Measurements from ENCODE around the gene PIN4.
"Not testable (repeated sequence)": the region's sequence is repeated elsewhere in the genome, so short reads cannot be mapped to it uniquely, and the experiment has no call there.

The PIN4 gene

GRCh38 chrX:72216973-72217372 is 35.4 kb downstream of the PIN4 start:
- DNase-seq (ENCODE audit: low read depth) = no peak
- in situ Hi-C loops (cut with HindIII; ENCODE audit: low sequenced_read_pairs) = no loop called here
- no peak overlapping the region for H3K4me3 ChIP-seq (ENCODE audit: low read depth, low read length)
- TF ChIP-seq CTCF (IDR thresholded peaks at IDR 0.05; ENCODE audit: low read depth, low read length, missing control alignments) = no peak

- in situ Hi-C loops (cut with HindIII; ENCODE audit: low sequenced_read_pairs); DNase-seq (ENCODE audit: low read depth); H3K4me3 ChIP-seq (ENCODE audit: low read depth, low read length): not testable (repeated sequence)
Measured at GRCh38 chrX:72220375-72220774, 38.8 kb downstream of the PIN4 start.

DNA sequence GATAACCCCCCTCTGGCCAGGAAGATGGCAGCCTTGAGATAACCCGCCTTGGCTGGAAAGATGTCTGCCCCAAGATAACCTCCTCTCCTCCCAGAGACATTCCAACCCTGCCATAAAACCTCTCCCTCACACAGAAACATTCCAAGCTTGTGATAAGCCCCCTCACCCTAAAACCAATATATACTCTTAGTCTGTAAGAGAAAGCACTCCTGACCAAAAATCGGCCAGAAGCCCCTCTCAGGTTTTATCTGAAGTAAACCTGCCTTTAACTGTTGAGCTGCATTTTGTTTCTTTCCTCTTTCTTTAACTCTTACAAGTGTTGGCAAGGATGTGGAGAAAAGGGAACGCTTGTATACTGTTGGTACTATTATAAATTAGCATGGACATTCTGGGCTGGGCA is 48.7 kb downstream of the PIN4 start:
- in situ Hi-C loops (cut with HindIII; ENCODE audit: low sequenced_read_pairs) = loop anchor here (5.0 kb wide), 1 partner anchor 52 kb away; no protein-coding TSS in a partner anchor
- H3K4me3 ChIP-seq (ENCODE audit: low read depth, low read length) = no peak overlapping the region
- no peak for DNase-seq (ENCODE audit: low read depth)
- no peak for TF ChIP-seq CTCF (IDR thresholded peaks at IDR 0.05; ENCODE audit: low read depth, low read length, missing control alignments)

DNA sequence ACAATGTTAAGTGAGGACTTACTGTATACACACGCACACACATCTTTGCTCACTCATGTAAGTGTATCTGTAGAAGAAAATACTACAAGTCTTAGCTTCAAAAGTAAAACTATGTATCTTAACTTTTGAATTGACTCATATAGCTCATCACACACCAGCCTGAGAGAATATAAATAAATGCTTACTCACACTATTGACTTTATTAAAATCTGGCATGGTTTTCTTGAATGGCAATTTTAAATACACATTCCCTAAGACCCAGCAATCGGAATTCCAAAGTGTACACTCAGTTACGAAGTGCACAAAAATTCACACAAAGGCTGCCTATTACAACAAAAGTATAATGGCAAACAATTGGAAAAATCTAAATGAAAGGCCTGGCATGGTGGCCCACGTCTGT is 55.3 kb downstream of the PIN4 start:
- in situ Hi-C loops (cut with HindIII; ENCODE audit: low sequenced_read_pairs) = no loop called here
- TF ChIP-seq CTCF (IDR thresholded peaks at IDR 0.05; ENCODE audit: low read depth, low read length, missing control alignments) = no peak

GRCh38 chrX:72238183-72238582 is 56.6 kb downstream of the PIN4 start:
- H3K4me3 ChIP-seq (ENCODE audit: low read depth, low read length) = peak overlapping the region; percentile 47
- DNase-seq (ENCODE audit: low read depth) = no peak
- TF ChIP-seq CTCF (IDR thresholded peaks at IDR 0.05; ENCODE audit: low read depth, low read length, missing control alignments) = no peak
- in situ Hi-C loops (cut with HindIII; ENCODE audit: low sequenced_read_pairs) = no loop called here

More for the DNA sequence above, 55.3 kb downstream of the PIN4 start:
- DNase-seq (ENCODE audit: low read depth) = no peak
- no peak overlapping the region for H3K4me3 ChIP-seq (ENCODE audit: low read depth, low read length)

DNA sequence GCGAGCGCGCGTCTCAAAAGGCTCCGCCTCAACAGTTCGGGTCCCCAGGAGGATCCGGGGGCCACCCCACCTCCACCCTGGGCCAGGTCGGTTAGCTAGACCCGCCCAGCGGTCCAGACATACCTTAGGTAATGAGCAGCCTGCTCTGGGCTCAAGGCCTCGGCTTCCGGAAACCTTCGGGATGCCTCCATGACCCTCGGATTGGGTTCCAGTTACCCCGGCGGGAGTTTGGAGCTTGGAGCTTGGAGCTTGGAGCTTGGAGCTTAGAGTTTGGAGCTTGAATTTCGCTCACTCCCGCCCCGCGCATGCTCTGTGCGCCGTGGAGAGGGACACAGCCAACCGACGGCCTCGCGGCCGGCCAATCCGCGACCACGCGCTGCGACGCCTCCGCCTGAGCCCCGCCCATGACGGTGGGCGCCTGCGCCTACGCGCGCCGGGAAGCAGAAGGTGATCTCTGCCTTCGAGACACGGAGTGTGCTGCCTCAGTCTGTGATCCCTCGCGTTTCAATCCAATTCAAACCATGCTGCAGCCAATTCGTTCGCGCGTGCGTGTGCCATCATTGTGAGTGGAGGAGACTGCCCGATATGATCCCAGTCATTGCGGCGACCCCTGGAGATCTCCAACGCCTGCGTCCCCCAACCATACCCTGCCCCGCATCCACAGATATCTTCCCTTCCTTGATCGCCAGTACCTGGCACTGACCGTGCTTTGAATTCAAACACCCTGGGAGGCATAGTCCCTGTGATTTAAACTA is 57.3 kb downstream of the PIN4 start, which contains the start of gene ERCC6L:
Gene ERCC6L, minus strand, starts transcription at position 307 of the 755 bp plus-strand sequence. Its CDS starts 116 bp downstream, at position 191.
- no peak for TF ChIP-seq CTCF (IDR thresholded peaks at IDR 0.05; ENCODE audit: low read depth, low read length, missing control alignments)

DNA sequence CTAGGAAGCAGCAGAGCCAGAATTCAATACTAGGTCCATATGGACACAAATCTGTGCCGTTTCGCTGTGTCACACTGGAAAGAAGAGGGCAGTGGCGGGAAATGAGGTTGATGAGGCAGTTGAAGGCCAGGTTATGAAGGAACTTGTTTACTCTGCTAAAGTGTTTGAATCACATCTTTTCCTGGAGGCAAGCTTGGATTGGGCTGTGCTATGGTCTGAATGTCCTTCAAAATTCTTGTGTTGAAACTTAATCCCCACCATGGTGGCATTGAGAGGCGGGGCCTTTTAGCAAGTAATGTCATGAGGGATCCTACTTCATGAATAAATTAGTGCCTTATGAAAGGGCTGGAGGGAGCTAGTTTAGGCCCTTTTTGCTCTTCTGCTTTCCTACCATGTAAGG is 59.4 kb downstream of the PIN4 start:
- TF ChIP-seq CTCF (IDR thresholded peaks at IDR 0.05; ENCODE audit: low read depth, low read length, missing control alignments) = no peak
- DNase-seq (ENCODE audit: low read depth) = no peak
- no peak overlapping the region for H3K4me3 ChIP-seq (ENCODE audit: low read depth, low read length)
- in situ Hi-C loops (cut with HindIII; ENCODE audit: low sequenced_read_pairs) = no loop called here

More for the DNA sequence above, 57.3 kb downstream of the PIN4 start, which contains the start of gene ERCC6L:
- peak; percentile 67 for DNase-seq (ENCODE audit: low read depth)
- in situ Hi-C loops (cut with HindIII; ENCODE audit: low sequenced_read_pairs) = no loop called here
- H3K4me3 ChIP-seq (ENCODE audit: low read depth, low read length) = peak within 1 kb of the TSS; percentile 47

Measured in astrocyte of the cerebellum (primary cell).